Nephron progenitor cell (in vitro differentiated cells): Measurements from ENCODE around the gene DPM1.
A peak's percentile ranks its signal among the peaks of the same experiment; 100 is the strongest.

Experiments used
- DNase-seq: peaks from one replicate; pipeline ENCODE4 v3.0.0; 2021
- H3K27ac Mint-ChIP-seq: 2 replicates; pipeline ENCODE4 v1.8.0; 2021; ENCODE audit warnings: mild to moderate bottlenecking, moderate library complexity, mixed read lengths
- H3K27me3 Mint-ChIP-seq: 2 replicates; pipeline ENCODE4 v1.8.0; 2021; ENCODE audit warnings: mild to moderate bottlenecking, low read depth, mixed read lengths; ENCODE audit not compliant: poor library complexity
- H3K36me3 Mint-ChIP-seq: 2 replicates; pipeline ENCODE4 v1.8.0; 2021; ENCODE audit warnings: low read depth, mixed read lengths
- H3K4me1 Mint-ChIP-seq: 2 replicates; pipeline ENCODE4 v1.8.0; 2021; ENCODE audit warnings: mixed read lengths
- H3K4me3 Mint-ChIP-seq: 2 replicates; pipeline ENCODE4 v1.8.0; 2021; ENCODE audit warnings: mild to moderate bottlenecking, moderate library complexity, mixed read lengths
- H3K9me3 Mint-ChIP-seq: 2 replicates; pipeline ENCODE4 v1.8.0; 2021; ENCODE audit warnings: mild to moderate bottlenecking, moderate library complexity, mixed read lengths
- CTCF ChIP-seq: fragments of 200-600 bp; sonication (generic); IDR thresholded peaks from 2 replicates; pipeline ENCODE4 v1.5.0; 2021; ENCODE audit warnings: antibody characterized with exemption

DPM1 gene

GRCh38 chr20:50915424-50915823 is 42.9 kb downstream of the DPM1 start:
- TF ChIP-seq CTCF, result no peak
- Mint-ChIP-seq H3K9me3 (no peaks in the 10 kb centered on the region), H3K27me3 (no peaks in the 10 kb centered on the region), H3K27ac (peak overlapping the region; percentile 84), H3K4me3 (peak overlapping the region; percentile 23), H3K36me3 (peaks cover 60% of the 10 kb centered on the region), H3K4me1 (peaks cover 66% of the 10 kb centered on the region)
- no peak for DNase-seq

GRCh38 chr20:50913690-50914375 is 44.5 kb downstream of the DPM1 start:
- Mint-ChIP-seq H3K4me1 (peaks cover 55% of the 10 kb centered on the region), H3K4me3 (no peak overlapping the region), H3K27ac (peak overlapping the region; percentile 91), H3K9me3 (no peaks in the 10 kb centered on the region), H3K27me3 (no peaks in the 10 kb centered on the region), H3K36me3 (peaks cover 64% of the 10 kb centered on the region)
- TF ChIP-seq CTCF, result no peak
- no peak for DNase-seq

GRCh38 chr20:50911716-50912115 is 46.6 kb downstream of the DPM1 start:
- Mint-ChIP-seq H3K4me3 (no peak overlapping the region), H3K4me1 (peaks cover 34% of the 10 kb centered on the region), H3K36me3 (peaks cover 60% of the 10 kb centered on the region), H3K9me3 (no peaks in the 10 kb centered on the region), H3K27ac (no peak overlapping the region), H3K27me3 (no peaks in the 10 kb centered on the region)
- TF ChIP-seq CTCF, result no peak
- DNase-seq, result no peak

GRCh38 chr20:50911030-50911429 is 47.3 kb downstream of the DPM1 start:
- H3K4me1 Mint-ChIP-seq, result peaks cover 27% of the 10 kb centered on the region
- TF ChIP-seq CTCF, result no peak
- H3K27ac Mint-ChIP-seq, result no peak overlapping the region
- peaks cover 60% of the 10 kb centered on the region for H3K36me3 Mint-ChIP-seq
- no peak overlapping the region for H3K4me3 Mint-ChIP-seq
- no peaks in the 10 kb centered on the region for H3K27me3 Mint-ChIP-seq
- no peaks in the 10 kb centered on the region for H3K9me3 Mint-ChIP-seq
- no peak for DNase-seq

- Mint-ChIP-seq H3K27ac (peak overlapping the region; percentile 28), H3K4me1 (peaks cover 11% of the 10 kb centered on the region), H3K27me3 (no peaks in the 10 kb centered on the region), H3K36me3 (peaks cover 57% of the 10 kb centered on the region), H3K4me3 (no peak overlapping the region), H3K9me3 (no peaks in the 10 kb centered on the region)
- no peak for DNase-seq
- no peak for TF ChIP-seq CTCF
Measured at GRCh38 chr20:50909413-50909812, 48.9 kb downstream of the DPM1 start.

- H3K4me1 Mint-ChIP-seq, result no peaks in the 10 kb centered on the region
- DNase-seq, result no peak
- peaks cover 4% of the 10 kb centered on the region for H3K27me3 Mint-ChIP-seq
- H3K36me3 Mint-ChIP-seq, result peaks cover 49% of the 10 kb centered on the region
- H3K27ac Mint-ChIP-seq, result peak overlapping the region; percentile 33
- no peak for TF ChIP-seq CTCF
- H3K9me3 Mint-ChIP-seq, result no peaks in the 10 kb centered on the region
- no peak overlapping the region for H3K4me3 Mint-ChIP-seq
Measured at GRCh38 chr20:50904067-50904570, 54.2 kb downstream of the DPM1 start.
